ENCODE data around the gene DQX1.

DNA sequence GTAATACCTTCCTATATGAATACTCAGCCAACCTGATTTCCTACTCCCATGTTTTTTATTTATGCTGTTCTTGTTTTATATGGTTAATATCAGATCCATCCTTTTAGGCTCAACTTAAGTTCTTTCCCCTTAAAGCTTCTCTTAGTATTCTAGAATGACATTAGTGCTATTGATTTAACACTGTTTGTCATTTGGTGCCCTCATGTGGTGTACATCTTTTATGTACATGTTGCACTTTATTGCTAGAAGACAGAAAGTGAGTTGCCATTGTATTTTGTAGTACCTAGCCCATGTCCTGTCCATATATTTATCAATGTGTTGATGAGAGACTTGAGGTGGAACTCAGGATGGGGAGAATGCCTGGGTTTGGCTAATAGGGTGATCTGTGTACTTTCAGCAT, 6.2 kb upstream of the DQX1 start:
- TF ChIP-seq, protein P1, sequence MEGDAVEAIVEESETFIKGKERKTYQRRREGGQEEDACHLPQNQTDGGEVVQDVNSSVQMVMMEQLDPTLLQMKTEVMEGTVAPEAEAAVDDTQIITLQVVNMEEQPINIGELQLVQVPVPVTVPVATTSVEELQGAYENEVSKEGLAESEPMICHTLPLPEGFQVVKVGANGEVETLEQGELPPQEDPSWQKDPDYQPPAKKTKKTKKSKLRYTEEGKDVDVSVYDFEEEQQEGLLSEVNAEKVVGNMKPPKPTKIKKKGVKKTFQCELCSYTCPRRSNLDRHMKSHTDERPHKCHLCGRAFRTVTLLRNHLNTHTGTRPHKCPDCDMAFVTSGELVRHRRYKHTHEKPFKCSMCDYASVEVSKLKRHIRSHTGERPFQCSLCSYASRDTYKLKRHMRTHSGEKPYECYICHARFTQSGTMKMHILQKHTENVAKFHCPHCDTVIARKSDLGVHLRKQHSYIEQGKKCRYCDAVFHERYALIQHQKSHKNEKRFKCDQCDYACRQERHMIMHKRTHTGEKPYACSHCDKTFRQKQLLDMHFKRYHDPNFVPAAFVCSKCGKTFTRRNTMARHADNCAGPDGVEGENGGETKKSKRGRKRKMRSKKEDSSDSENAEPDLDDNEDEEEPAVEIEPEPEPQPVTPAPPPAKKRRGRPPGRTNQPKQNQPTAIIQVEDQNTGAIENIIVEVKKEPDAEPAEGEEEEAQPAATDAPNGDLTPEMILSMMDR (conservative IDR thresholded peaks at IDR 0.05; ENCODE audit: low read depth in 2 of 2), result no peak; a peak in 1 of 4 replicates
- TF ChIP-seq POLR2AphosphoS5 (IDR thresholded peaks at IDR 0.05; ENCODE audit: low read depth) (no peak), ZNF331 (CRISPR knock-in tag; IDR thresholded peaks at IDR 0.05; ENCODE audit: low read depth) (no peak)
- TF ChIP-seq, protein P2, sequence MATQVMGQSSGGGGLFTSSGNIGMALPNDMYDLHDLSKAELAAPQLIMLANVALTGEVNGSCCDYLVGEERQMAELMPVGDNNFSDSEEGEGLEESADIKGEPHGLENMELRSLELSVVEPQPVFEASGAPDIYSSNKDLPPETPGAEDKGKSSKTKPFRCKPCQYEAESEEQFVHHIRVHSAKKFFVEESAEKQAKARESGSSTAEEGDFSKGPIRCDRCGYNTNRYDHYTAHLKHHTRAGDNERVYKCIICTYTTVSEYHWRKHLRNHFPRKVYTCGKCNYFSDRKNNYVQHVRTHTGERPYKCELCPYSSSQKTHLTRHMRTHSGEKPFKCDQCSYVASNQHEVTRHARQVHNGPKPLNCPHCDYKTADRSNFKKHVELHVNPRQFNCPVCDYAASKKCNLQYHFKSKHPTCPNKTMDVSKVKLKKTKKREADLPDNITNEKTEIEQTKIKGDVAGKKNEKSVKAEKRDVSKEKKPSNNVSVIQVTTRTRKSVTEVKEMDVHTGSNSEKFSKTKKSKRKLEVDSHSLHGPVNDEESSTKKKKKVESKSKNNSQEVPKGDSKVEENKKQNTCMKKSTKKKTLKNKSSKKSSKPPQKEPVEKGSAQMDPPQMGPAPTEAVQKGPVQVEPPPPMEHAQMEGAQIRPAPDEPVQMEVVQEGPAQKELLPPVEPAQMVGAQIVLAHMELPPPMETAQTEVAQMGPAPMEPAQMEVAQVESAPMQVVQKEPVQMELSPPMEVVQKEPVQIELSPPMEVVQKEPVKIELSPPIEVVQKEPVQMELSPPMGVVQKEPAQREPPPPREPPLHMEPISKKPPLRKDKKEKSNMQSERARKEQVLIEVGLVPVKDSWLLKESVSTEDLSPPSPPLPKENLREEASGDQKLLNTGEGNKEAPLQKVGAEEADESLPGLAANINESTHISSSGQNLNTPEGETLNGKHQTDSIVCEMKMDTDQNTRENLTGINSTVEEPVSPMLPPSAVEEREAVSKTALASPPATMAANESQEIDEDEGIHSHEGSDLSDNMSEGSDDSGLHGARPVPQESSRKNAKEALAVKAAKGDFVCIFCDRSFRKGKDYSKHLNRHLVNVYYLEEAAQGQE (IDR thresholded peaks at IDR 0.05; ENCODE audit: unreplicated experiment), result no peak

Data from GM23338 (cell line).